ENCODE results near the gene HS1BP3. TPM values are rescaled to one million over a fixed set of nuclear protein-coding genes. Genes with fewer than 3 reads are reported as not detected.

The HS1BP3 gene
- total RNA-seq, 1 donor from 2014 or later, result 35.0 TPM

GRCh38 chr2:20585710-20586594, 64.9 kb downstream of the HS1BP3 start:
- no peak for DNase-seq (ENCODE audit: low read depth)

- DNase-seq (ENCODE audit: low read depth), result no peak
Measured at GRCh38 chr2:20585359-20585709, 65.6 kb downstream of the HS1BP3 start.

GRCh38 chr2:20584399-20585358, 66.2 kb downstream of the HS1BP3 start:
- DNase-seq (ENCODE audit: low read depth), result peak; percentile 91

- DNase-seq (ENCODE audit: low read depth), result no peak
Measured at GRCh38 chr2:20584045-20584398, 66.9 kb downstream of the HS1BP3 start.

GRCh38 chr2:20583425-20583881, 67.4 kb downstream of the HS1BP3 start:
- no peak for DNase-seq (ENCODE audit: low read depth)

GRCh38 chr2:20582600-20583221, 68.2 kb downstream of the HS1BP3 start:
- no peak for DNase-seq (ENCODE audit: low read depth)

GRCh38 chr2:20580690-20581437, 70.0 kb downstream of the HS1BP3 start:
- DNase-seq (ENCODE audit: low read depth), result no peak

GRCh38 chr2:20579866-20580265, 71.0 kb downstream of the HS1BP3 start:
- DNase-seq (ENCODE audit: low read depth), result peak; percentile 50

- DNase-seq (ENCODE audit: low read depth), result peak; percentile 97
Measured at GRCh38 chr2:20578895-20579825, 71.7 kb downstream of the HS1BP3 start.

GRCh38 chr2:20578266-20578894, 72.5 kb downstream of the HS1BP3 start:
- DNase-seq (ENCODE audit: low read depth), result no peak

- no peak for DNase-seq (ENCODE audit: low read depth)
Measured at GRCh38 chr2:20577495-20578235, 73.2 kb downstream of the HS1BP3 start.

- DNase-seq (ENCODE audit: low read depth), result no peak
Measured at GRCh38 chr2:20576598-20577115, 74.2 kb downstream of the HS1BP3 start.

GRCh38 chr2:20575935-20576597, 74.8 kb downstream of the HS1BP3 start:
- DNase-seq (ENCODE audit: low read depth), result no peak

GRCh38 chr2:20575414-20575813, 75.5 kb downstream of the HS1BP3 start:
- DNase-seq (ENCODE audit: low read depth), result no peak

- DNase-seq (ENCODE audit: low read depth), result no peak
Measured at GRCh38 chr2:20574930-20575329, 76.0 kb downstream of the HS1BP3 start.

- DNase-seq (ENCODE audit: low read depth), result no peak
Measured at GRCh38 chr2:20574423-20574911, 76.4 kb downstream of the HS1BP3 start.

- DNase-seq (ENCODE audit: low read depth), result no peak
Measured at GRCh38 chr2:20573620-20574422, 77.1 kb downstream of the HS1BP3 start.

Data from myocyte (in vitro differentiated cells).